Naive thymus-derived CD4-positive, alpha-beta T cell (primary cell): ENCODE measurements around the gene PRRC2C. TPM values are rescaled to one million over a fixed set of nuclear protein-coding genes. Genes with fewer than 3 reads are reported as not detected.
"Not testable (repeated sequence)": the region's sequence is repeated elsewhere in the genome, so short reads cannot be mapped to it uniquely, and the experiment has no call there.

Experiments used
- ATAC-seq: fragments of 150-1000 bp; cut with Tn5 transposase; 2 replicates; pipeline ENCODE4 v1.10.0; 2021; ENCODE audit warnings: mild to moderate bottlenecking, moderate library complexity
- CTCF ChIA-PET: fragments of 350-600 bp; sonication (Branson Sonifier 250); formaldehyde crosslinking; loops from one replicate; lab custom pipeline; 2021; ENCODE audit warnings: antibody characterized with exemption; lab: Charles Lee
- POLR2A ChIA-PET: fragments of 350-600 bp; sonication (Branson Sonifier 250); formaldehyde crosslinking; loops from one replicate; lab custom pipeline; 2021; ENCODE audit warnings: antibody characterized with exemption, inconsistent platforms; lab: Charles Lee
- DNase-seq, 9 donors: peaks; one replicate each; pipeline versions ENCODE4 v3.0.0 to v3.0.0-alpha.2; 2020 to 2022; ENCODE audit warnings: mixed read lengths in 1 of 9
- H3K27ac ChIP-seq: one replicate; pipeline ENCODE4 v1.7.0; 2013; ENCODE audit warnings: mild to moderate bottlenecking, low read depth, low read length, moderate library complexity
- H3K27me3 ChIP-seq, 2 donors: one replicate each; pipeline ENCODE4 v1.7.0; 2013; ENCODE audit warnings: low read length in 2 of 2, mild to moderate bottlenecking in 2 of 2, moderate library complexity in 2 of 2; ENCODE audit not compliant: control insufficient read depth in 2 of 2, insufficient read depth in 2 of 2
- H3K36me3 ChIP-seq, 3 experiments: 1 replicate in 2 of 3; 2 replicates in 1 of 3; pipeline ENCODE4 v1.7.0; 2013; ENCODE audit warnings: low read length in 3 of 3, mild to moderate bottlenecking in 3 of 3, moderate library complexity in 1 of 3; ENCODE audit not compliant: insufficient read depth in 3 of 3, control insufficient read depth in 2 of 3
- H3K4me1 ChIP-seq, 2 donors: one replicate each; pipeline ENCODE4 v1.7.0; 2013; ENCODE audit warnings: low read length in 2 of 2, mild to moderate bottlenecking in 2 of 2, moderate library complexity in 1 of 2; ENCODE audit not compliant: control insufficient read depth in 2 of 2, insufficient read depth in 2 of 2
- H3K4me3 ChIP-seq: 2 replicates; pipeline ENCODE4 v1.7.0; 2013; ENCODE audit warnings: mild to moderate bottlenecking, low read length
- H3K9me3 ChIP-seq, 3 experiments: 1 replicate in 2 of 3; 2 replicates in 1 of 3; pipeline ENCODE4 v1.7.0; 2013; ENCODE audit warnings: low read length in 3 of 3; ENCODE audit not compliant: control insufficient read depth in 2 of 3
- H3K27ac Mint-ChIP-seq, 9 donors: one replicate each; pipeline ENCODE4 v1.8.0; 2020 to 2022; ENCODE audit warnings: mixed read lengths in 9 of 9, mild to moderate bottlenecking in 8 of 9, moderate library complexity in 5 of 9, inconsistent platforms in 2 of 9
- H3K27me3 Mint-ChIP-seq, 5 donors: one replicate each; pipeline ENCODE4 v1.8.0; 2021 to 2022; ENCODE audit warnings: mixed read lengths in 5 of 5, mild to moderate bottlenecking in 1 of 5
- H3K36me3 Mint-ChIP-seq, 5 donors: one replicate each; pipeline ENCODE4 v1.8.0; 2020 to 2022; ENCODE audit warnings: mixed read lengths in 5 of 5, mild to moderate bottlenecking in 3 of 5, inconsistent platforms in 1 of 5
- H3K4me1 Mint-ChIP-seq, 7 donors: one replicate each; pipeline ENCODE4 v1.8.0; 2020 to 2022; ENCODE audit warnings: mixed read lengths in 7 of 7, mild to moderate bottlenecking in 3 of 7, inconsistent platforms in 1 of 7
- H3K4me3 Mint-ChIP-seq, 10 donors: one replicate each; pipeline ENCODE4 v1.8.0; 2020 to 2022; ENCODE audit warnings: mild to moderate bottlenecking in 10 of 10, mixed read lengths in 10 of 10, moderate library complexity in 6 of 10, inconsistent platforms in 2 of 10
- H3K9me3 Mint-ChIP-seq, 11 donors: one replicate each; pipeline ENCODE4 v1.8.0; 2020 to 2022; ENCODE audit warnings: mixed read lengths in 11 of 11, mild to moderate bottlenecking in 4 of 11, inconsistent platforms in 1 of 11, moderate library complexity in 1 of 11
- intact Hi-C, 2 donors: fragments of 100-400 bp; cut with micrococcal nuclease; formaldehyde crosslinking; loops; one replicate each; pipeline ENCODE4 v1.15.1; 2023
- polyA plus RNA-seq, 2 donors: library from polyadenylated mRNA; unstranded; fragments of 300-500 nt; fragmentation: Illumina TruSeq; gene quantifications; one replicate each; pipeline ENCODE4 v1.2.3, GENCODE V29; 2021
- total RNA-seq, 6 experiments: library from RNA in 5 of 6; stranded (reverse) in 5 of 6; gene quantifications; 1 replicate in 5 of 6; 2 replicates in 1 of 6; pipeline ENCODE4 v1.2.3 and lab custom pipeline; 2021 to 2026

PRRC2C gene
- total and polyA plus RNA-seq, 7 experiments from 2014 or later: 45.2 to 341 (median 285) TPM

DNA sequence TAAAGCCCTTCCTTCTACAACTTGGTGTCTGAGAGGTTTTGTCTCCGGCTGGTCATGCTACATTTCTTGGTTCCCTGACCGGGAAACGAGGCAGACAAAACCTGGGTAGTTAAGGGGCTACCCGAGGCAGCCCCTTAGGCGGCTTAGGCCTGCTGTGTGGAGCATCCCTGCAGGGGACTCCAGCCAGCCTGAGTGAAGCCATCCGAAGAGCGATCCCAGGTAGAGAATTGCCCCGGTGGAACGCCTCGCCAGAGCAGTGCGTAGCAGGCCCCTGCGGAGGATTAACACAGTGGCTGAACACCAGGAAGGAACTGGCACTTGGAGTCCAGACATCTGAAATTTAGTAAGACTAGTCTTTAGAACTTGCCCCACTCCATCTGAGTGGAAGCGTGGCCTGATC is 115.5 kb downstream of the PRRC2C start:
- Histone ChIP-seq H3K9me3 (no peaks in the 10 kb centered on the region), H3K36me3 (no peaks in the 10 kb centered on the region), H3K4me3 (no peak overlapping the region), H3K27me3 (no peaks in the 10 kb centered on the region), H3K4me1 (no peaks in the 10 kb centered on the region), H3K27ac (no peak overlapping the region)
- peaks cover 0 to 1% (median 0%) of the 10 kb centered on the region in 7 donors for H3K4me1 Mint-ChIP-seq
- H3K36me3 Mint-ChIP-seq: peaks cover 0 to 9% (median 2%) of the 10 kb centered on the region in 5 donors
- H3K9me3 Mint-ChIP-seq: peaks cover 0 to 13% (median 0%) of the 10 kb centered on the region in 11 donors
- ChIA-PET POLR2A (no interaction called here), CTCF (no interaction called here)
- H3K4me3 Mint-ChIP-seq: no peak overlapping the region
- no peak for DNase-seq
- no peaks in the 10 kb centered on the region for H3K27me3 Mint-ChIP-seq
- no peak for ATAC-seq
- H3K27ac Mint-ChIP-seq: no peak overlapping the region
- intact Hi-C loops: loop anchor here in 1 of 2 donors (5.0 kb wide), 1 partner anchor 141 kb away; the partner anchor contains the start of gene VAMP4

DNA sequence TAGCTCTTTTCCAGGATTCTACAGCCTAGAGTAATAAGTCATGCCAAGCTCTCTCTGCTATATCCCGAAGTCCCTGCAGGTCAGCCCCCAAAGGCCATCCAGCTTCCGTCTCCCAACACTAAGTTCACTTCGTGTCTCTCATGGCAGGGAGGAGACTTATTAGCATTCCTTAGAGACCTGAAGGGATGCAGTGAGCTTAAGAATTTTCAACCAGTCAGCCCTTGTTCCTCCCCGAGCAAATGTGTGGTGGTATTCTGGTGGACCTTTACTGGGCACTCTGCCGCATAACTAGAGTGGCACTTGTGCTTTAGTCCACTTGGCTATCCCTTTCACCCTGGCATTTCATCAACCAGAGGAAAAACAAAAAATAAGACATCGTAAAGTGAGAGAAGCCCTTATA is 117.7 kb downstream of the PRRC2C start:
- intact Hi-C loops: loop anchor here in 1 of 2 donors (5.0 kb wide), 1 partner anchor 139 kb away; the partner anchor contains the start of gene VAMP4
- H3K4me1 ChIP-seq, H3K9me3 ChIP-seq, H3K4me3 ChIP-seq, H3K36me3 Mint-ChIP-seq, H3K27ac ChIP-seq, H3K27ac Mint-ChIP-seq, H3K36me3 ChIP-seq, H3K4me3 Mint-ChIP-seq, H3K4me1 Mint-ChIP-seq, H3K27me3 ChIP-seq, H3K27me3 Mint-ChIP-seq, DNase-seq, POLR2A ChIA-PET, CTCF ChIA-PET, H3K9me3 Mint-ChIP-seq, ATAC-seq: not testable (repeated sequence)

DNA sequence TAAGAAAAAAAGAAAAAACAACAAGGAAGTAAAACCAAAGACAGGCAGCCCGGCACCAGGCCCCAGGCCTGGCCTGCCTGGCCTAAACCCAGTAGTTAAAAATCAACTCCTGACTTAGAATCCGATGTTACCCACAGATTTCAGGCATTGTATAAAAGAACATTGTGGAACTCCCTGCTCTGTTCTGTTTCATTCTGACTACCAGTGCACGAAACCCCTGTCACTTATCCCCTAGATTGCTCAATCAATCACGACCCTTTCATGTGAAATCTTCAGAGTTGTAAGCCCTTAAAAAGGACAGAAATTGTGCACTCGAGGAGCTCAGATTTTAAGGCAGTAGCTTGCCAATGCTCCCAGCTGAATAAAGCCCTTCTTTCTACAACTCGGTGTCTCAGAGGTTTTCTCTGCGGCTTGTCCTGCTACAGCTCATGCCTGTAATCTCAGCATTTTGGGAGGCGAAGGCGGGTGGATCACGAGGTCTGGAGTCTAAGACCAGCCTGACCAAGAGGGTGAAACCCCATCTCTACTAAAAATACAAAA is 121.1 kb downstream of the PRRC2C start:
- Mint-ChIP-seq H3K27me3 (no peaks in the 10 kb centered on the region), H3K27ac (no peak overlapping the region), H3K4me1 (no peaks in the 10 kb centered on the region), H3K9me3 (peaks cover 0 to 2% (median 0%) of the 10 kb centered on the region in 11 donors), H3K36me3 (no peaks in the 10 kb centered on the region), H3K4me3 (no peak overlapping the region)
- intact Hi-C loops: no loop called here
- H3K4me1 ChIP-seq: no peaks in the 10 kb centered on the region
- H3K27me3 ChIP-seq: no peaks in the 10 kb centered on the region
- no peaks in the 10 kb centered on the region for H3K9me3 ChIP-seq
- H3K27ac ChIP-seq: no peak overlapping the region
- ChIA-PET POLR2A (no interaction called here), CTCF (interaction anchor here (0.6 kb wide), 1 partner anchor 19 kb away, joined by 3 read pairs; no protein-coding TSS in a partner anchor)
- no peaks in the 10 kb centered on the region for H3K36me3 ChIP-seq
- no peak for DNase-seq
- no peak for ATAC-seq
- H3K4me3 ChIP-seq: no peak overlapping the region

DNA sequence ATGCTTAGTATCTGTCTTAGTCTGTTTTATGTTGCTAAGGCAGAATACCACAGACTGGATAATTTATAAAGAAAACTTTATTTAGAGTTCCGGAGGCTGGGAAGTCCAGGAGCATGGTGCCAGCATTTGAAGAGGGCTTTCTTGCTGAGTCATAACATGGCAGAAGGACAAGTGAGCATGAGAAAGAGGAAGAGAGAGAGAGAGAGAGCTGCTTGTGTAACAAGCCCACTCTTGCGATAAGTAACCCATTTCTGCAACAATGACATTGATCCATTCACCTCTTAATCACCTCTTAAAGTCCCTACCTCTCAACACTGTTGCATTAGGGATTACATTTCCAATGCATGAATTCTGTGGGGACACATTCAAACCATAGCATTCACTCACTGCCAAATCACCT is 125.1 kb downstream of the PRRC2C start:
- no peaks in the 10 kb centered on the region for H3K4me1 ChIP-seq
- H3K4me3 Mint-ChIP-seq: no peak overlapping the region
- no peaks in the 10 kb centered on the region for H3K36me3 ChIP-seq
- H3K27me3 Mint-ChIP-seq: no peaks in the 10 kb centered on the region
- DNase-seq (no peak), ATAC-seq (no peak)
- no peaks in the 10 kb centered on the region for H3K4me1 Mint-ChIP-seq
- H3K9me3 ChIP-seq: no peaks in the 10 kb centered on the region
- no peaks in the 10 kb centered on the region for H3K36me3 Mint-ChIP-seq
- peaks cover 0 to 2% (median 0%) of the 10 kb centered on the region in 11 donors for H3K9me3 Mint-ChIP-seq
- ChIA-PET CTCF (no interaction called here), POLR2A (no interaction called here)
- H3K27ac ChIP-seq: no peak overlapping the region
- H3K27me3 ChIP-seq: no peaks in the 10 kb centered on the region
- no peak overlapping the region for H3K27ac Mint-ChIP-seq
- H3K4me3 ChIP-seq: no peak overlapping the region
- intact Hi-C loops: no loop called here

DNA sequence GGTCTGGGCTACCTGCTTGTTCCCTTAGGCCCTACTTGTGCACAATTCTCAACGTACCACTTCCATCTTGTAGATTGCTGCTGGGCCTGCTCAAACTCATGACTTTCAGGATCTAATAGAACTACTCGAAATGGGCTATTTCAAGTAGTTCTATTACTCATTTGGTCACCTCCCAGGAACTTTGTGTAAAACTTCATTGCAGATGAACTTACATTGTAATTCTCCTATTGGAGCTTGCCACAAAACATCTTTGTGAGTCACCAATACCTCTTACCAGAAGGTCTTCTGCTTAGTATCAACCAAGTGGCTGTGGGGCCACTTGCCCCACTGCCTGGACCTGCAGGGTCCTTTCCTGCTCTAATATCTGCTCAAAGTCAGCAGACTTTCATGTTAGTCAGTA is 126.0 kb downstream of the PRRC2C start:
- no peaks in the 10 kb centered on the region for H3K9me3 ChIP-seq
- H3K4me3 Mint-ChIP-seq: no peak overlapping the region
- ATAC-seq (no peak), DNase-seq (no peak)
- no peaks in the 10 kb centered on the region for H3K36me3 Mint-ChIP-seq
- peaks cover 0 to 2% (median 0%) of the 10 kb centered on the region in 11 donors for H3K9me3 Mint-ChIP-seq
- H3K36me3 ChIP-seq: no peaks in the 10 kb centered on the region
- H3K4me1 Mint-ChIP-seq: no peaks in the 10 kb centered on the region
- ChIA-PET POLR2A (no interaction called here), CTCF (no interaction called here)
- H3K27ac ChIP-seq: no peak overlapping the region
- intact Hi-C loops: no loop called here
- no peaks in the 10 kb centered on the region for H3K4me1 ChIP-seq
- no peak overlapping the region for H3K4me3 ChIP-seq
- no peaks in the 10 kb centered on the region for H3K27me3 Mint-ChIP-seq
- H3K27me3 ChIP-seq: no peaks in the 10 kb centered on the region
- no peak overlapping the region for H3K27ac Mint-ChIP-seq

DNA sequence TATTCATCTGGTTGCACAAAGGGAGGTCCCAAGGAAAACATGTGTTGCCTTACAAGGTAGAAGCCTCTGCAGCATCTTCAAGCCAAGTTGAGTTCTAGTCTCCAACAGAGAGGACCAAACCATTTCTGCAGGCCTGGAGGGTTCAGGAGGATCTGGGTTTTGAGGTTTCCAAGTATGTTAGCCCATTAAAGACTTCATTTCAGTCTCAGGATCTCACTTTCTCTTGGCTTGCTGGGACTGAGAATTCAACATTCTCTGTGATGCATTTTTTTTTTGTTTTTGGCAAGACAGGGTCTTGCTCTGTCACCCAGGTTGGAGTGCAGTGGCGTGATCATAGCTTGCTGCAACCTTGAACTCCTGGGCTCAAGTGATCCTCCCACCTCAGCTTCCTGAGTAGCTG is 128.0 kb downstream of the PRRC2C start:
- no peaks in the 10 kb centered on the region for H3K9me3 Mint-ChIP-seq
- Histone ChIP-seq H3K4me3 (no peak overlapping the region), H3K27me3 (no peaks in the 10 kb centered on the region), H3K27ac (no peak overlapping the region), H3K36me3 (no peaks in the 10 kb centered on the region), H3K9me3 (no peaks in the 10 kb centered on the region), H3K4me1 (no peaks in the 10 kb centered on the region)
- ChIA-PET CTCF (no interaction called here), POLR2A (no interaction called here)
- peaks cover 0 to 4% (median 0%) of the 10 kb centered on the region in 5 donors for H3K27me3 Mint-ChIP-seq
- ATAC-seq (no peak), DNase-seq (no peak)
- H3K36me3 Mint-ChIP-seq: no peaks in the 10 kb centered on the region
- no peaks in the 10 kb centered on the region for H3K4me1 Mint-ChIP-seq
- no peak overlapping the region for H3K4me3 Mint-ChIP-seq
- H3K27ac Mint-ChIP-seq: no peak overlapping the region
- intact Hi-C loops: no loop called here

DNA sequence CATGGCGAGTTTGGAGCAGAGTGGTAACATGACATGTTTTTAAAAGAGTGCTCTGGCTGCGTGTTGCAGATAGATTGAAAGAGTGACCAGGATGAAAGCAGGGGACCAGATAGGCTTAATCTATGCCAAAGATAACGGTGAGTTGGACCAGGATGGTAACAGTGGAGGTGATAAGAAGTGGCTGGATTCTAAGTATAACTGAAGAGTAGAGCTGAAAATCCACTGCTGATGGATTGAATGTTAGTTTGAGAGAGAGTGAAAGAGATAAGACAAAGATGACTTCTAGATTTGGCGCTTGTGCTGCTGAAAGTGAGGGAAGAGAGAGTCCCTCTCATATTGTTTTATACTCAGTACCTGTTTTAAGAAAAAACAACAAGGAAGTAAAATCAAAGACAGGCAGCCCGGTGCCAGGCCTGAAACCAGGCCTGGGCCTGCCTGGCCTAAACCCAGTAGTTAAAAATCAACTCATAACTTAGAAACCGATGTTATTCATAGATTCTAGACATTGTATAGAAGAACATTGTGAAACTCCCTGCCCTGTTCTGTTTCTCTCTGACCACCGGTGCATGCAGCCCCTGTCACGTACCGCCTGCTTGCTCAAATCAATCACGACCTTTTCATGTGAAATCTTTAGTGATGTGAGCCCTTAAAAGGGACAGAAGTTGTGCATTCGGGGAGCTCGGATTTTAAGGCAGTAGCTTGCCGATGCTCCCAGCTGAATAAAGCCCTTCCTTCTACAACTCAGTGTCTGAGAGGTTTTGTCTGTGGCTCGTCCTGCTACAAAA is 130.0 kb downstream of the PRRC2C start:
- H3K4me3 Mint-ChIP-seq, POLR2A ChIA-PET, H3K9me3 Mint-ChIP-seq, H3K27me3 Mint-ChIP-seq, H3K4me3 ChIP-seq, ATAC-seq, H3K27ac ChIP-seq, H3K4me1 Mint-ChIP-seq, H3K36me3 Mint-ChIP-seq, H3K9me3 ChIP-seq, H3K27ac Mint-ChIP-seq, H3K4me1 ChIP-seq, DNase-seq, H3K36me3 ChIP-seq, H3K27me3 ChIP-seq, intact Hi-C loops, CTCF ChIA-PET: not testable (repeated sequence)
